Measurements from ENCODE around the gene CYFIP2. TPM values are rescaled to one million over a fixed set of nuclear protein-coding genes. Genes with fewer than 3 reads are reported as not detected.

Gene CYFIP2
- total and polyA plus RNA-seq, 2 experiments from 2014 or later, result 24.8 to 30.2 TPM

DNA sequence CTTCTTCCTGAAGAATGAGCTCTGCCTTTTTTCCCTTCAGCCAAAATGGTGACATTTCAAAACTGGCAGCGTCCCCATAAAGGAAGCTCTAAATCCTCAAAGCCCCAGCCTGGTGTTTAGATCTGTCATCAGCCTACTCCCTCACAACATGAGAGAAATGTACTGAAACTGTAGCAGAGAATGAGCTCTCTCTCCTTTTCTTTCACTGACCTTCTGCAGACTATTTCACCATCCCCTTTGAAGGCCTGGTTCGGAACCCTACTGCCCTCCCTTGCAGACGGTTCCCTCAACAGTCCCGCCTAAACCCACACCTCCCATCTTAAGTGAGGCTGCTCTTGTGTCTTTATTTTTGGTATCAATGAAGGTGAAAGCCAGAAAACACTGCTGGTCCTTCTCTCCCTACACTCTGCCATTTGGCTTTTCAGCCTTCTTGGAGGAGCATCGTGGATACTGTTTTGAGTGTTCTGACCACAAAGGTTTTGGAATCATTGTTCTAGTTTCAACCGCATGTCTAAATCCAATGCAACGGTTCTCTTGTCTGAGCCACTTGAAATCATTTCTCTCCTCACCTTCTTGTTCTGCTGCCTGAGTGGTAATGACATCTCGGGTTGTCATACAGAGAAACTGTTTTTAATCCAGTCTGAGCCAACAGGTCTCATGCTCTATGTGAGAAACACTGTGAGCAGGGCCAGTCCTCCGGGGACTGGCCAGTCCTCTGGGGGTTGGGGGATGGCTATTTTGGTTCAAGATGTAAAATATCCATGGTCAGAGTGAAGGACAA, 46.2 kb upstream of the CYFIP2 start:
- WGBS (ENCODE audit: low lambda C conversion rate, missing lambda C conversion rate), result 84% methylated on average over 9 of the region's 9 CpGs
- Histone ChIP-seq H3K4me1 (ENCODE audit: insufficient read depth) (no peaks in the 10 kb centered on the region), H3K9me2 (replicated peaks; ENCODE audit: insufficient read depth) (no peaks in the 10 kb centered on the region), H4K20me1 (ENCODE audit: insufficient read depth, poor library complexity, severe bottlenecking) (no peaks in the 10 kb centered on the region), H3K79me2 (no peaks in the 10 kb centered on the region), H2AFZ (no peak overlapping the region), H3K27me3 (no peaks in the 10 kb centered on the region), H3K4me3 (no peak overlapping the region), H3K27ac (no peak overlapping the region), H3K36me3 (replicated peaks; ENCODE audit: insufficient read depth, low read depth) (no peaks in the 10 kb centered on the region), H3K9me3 (ENCODE audit: low read depth) (no peaks in the 10 kb centered on the region), H3K4me2 (no peak overlapping the region)
- TF ChIP-seq EZH2 (IDR thresholded peaks at IDR 0.05; ENCODE audit: borderline replicate concordance), result no peak
- no peak for TF ChIP-seq EZH2phosphoT487 (IDR thresholded peaks at IDR 0.05; ENCODE audit: low read depth, severe bottlenecking, unreplicated experiment)
- TF ChIP-seq, protein P1, sequence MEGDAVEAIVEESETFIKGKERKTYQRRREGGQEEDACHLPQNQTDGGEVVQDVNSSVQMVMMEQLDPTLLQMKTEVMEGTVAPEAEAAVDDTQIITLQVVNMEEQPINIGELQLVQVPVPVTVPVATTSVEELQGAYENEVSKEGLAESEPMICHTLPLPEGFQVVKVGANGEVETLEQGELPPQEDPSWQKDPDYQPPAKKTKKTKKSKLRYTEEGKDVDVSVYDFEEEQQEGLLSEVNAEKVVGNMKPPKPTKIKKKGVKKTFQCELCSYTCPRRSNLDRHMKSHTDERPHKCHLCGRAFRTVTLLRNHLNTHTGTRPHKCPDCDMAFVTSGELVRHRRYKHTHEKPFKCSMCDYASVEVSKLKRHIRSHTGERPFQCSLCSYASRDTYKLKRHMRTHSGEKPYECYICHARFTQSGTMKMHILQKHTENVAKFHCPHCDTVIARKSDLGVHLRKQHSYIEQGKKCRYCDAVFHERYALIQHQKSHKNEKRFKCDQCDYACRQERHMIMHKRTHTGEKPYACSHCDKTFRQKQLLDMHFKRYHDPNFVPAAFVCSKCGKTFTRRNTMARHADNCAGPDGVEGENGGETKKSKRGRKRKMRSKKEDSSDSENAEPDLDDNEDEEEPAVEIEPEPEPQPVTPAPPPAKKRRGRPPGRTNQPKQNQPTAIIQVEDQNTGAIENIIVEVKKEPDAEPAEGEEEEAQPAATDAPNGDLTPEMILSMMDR (IDR thresholded peaks at IDR 0.05; ENCODE audit: poor library complexity), result no peak
- peak; percentile 23 for DNase-seq (ENCODE audit: low spot score)

GRCh38 chr5:157221959-157222358, 44.0 kb upstream of the CYFIP2 start:
- WGBS (ENCODE audit: low lambda C conversion rate, missing lambda C conversion rate), result 90% methylated on average over 5 of the region's 5 CpGs
- no peaks in the 10 kb centered on the region for H3K9me2 ChIP-seq (replicated peaks; ENCODE audit: insufficient read depth)
- no peak overlapping the region for H2AFZ ChIP-seq
- H3K27ac ChIP-seq, result no peak overlapping the region
- TF ChIP-seq EZH2phosphoT487 (IDR thresholded peaks at IDR 0.05; ENCODE audit: low read depth, severe bottlenecking, unreplicated experiment), result no peak
- TF ChIP-seq EZH2 (IDR thresholded peaks at IDR 0.05; ENCODE audit: borderline replicate concordance), result no peak
- TF ChIP-seq, protein P1 (IDR thresholded peaks at IDR 0.05; ENCODE audit: poor library complexity), result no peak
- no peak overlapping the region for H3K4me2 ChIP-seq
- no peaks in the 10 kb centered on the region for H3K27me3 ChIP-seq
- H3K36me3 ChIP-seq (replicated peaks; ENCODE audit: insufficient read depth, low read depth), result no peaks in the 10 kb centered on the region
- no peak overlapping the region for H3K4me3 ChIP-seq
- no peaks in the 10 kb centered on the region for H3K79me2 ChIP-seq
- no peaks in the 10 kb centered on the region for H3K4me1 ChIP-seq (ENCODE audit: insufficient read depth)
- no peaks in the 10 kb centered on the region for H3K9me3 ChIP-seq (ENCODE audit: low read depth)
- no peak for DNase-seq (ENCODE audit: low spot score)
- no peaks in the 10 kb centered on the region for H4K20me1 ChIP-seq (ENCODE audit: insufficient read depth, poor library complexity, severe bottlenecking)

- Histone ChIP-seq H3K9me2 (replicated peaks; ENCODE audit: insufficient read depth) (no peaks in the 10 kb centered on the region), H3K9me3 (ENCODE audit: low read depth) (no peaks in the 10 kb centered on the region), H3K79me2 (no peaks in the 10 kb centered on the region), H3K36me3 (replicated peaks; ENCODE audit: insufficient read depth, low read depth) (no peaks in the 10 kb centered on the region), H4K20me1 (ENCODE audit: insufficient read depth, poor library complexity, severe bottlenecking) (no peaks in the 10 kb centered on the region), H2AFZ (no peak overlapping the region), H3K4me3 (no peak overlapping the region), H3K27me3 (no peaks in the 10 kb centered on the region), H3K4me2 (no peak overlapping the region), H3K4me1 (ENCODE audit: insufficient read depth) (no peaks in the 10 kb centered on the region), H3K27ac (no peak overlapping the region)
- peak; percentile 15 for DNase-seq (ENCODE audit: low spot score)
- TF ChIP-seq EZH2phosphoT487 (IDR thresholded peaks at IDR 0.05; ENCODE audit: low read depth, severe bottlenecking, unreplicated experiment) (no peak), EZH2 (IDR thresholded peaks at IDR 0.05; ENCODE audit: borderline replicate concordance) (no peak)
- TF ChIP-seq, protein P1 (IDR thresholded peaks at IDR 0.05; ENCODE audit: poor library complexity), result no peak
- 89% methylated on average over 10 of the region's 10 CpGs for WGBS (ENCODE audit: low lambda C conversion rate, missing lambda C conversion rate)
Observed at GRCh38 chr5:157222506-157223230, 43.3 kb upstream of the CYFIP2 start.
